ENCODE measurements around the gene RXRA.
A peak's percentile ranks its signal among the peaks of the same experiment; 100 is the strongest.

Gene RXRA

GRCh38 chr9:134436911-134437310 lies 110.7 kb downstream of the RXRA start:
- no peak for DNase-seq

- DNase-seq: no peak
Measured at GRCh38 chr9:134437403-134438194, 111.3 kb downstream of the RXRA start.

GRCh38 chr9:134438195-134438788 lies 112.0 kb downstream of the RXRA start:
- DNase-seq: no peak

- no peak for DNase-seq
Measured at GRCh38 chr9:134439368-134439784, 113.1 kb downstream of the RXRA start.

- no peak for DNase-seq
Measured at GRCh38 chr9:134440636-134441226, 114.5 kb downstream of the RXRA start.

GRCh38 chr9:134441227-134442084 lies 115.2 kb downstream of the RXRA start:
- no peak for DNase-seq

- no peak for DNase-seq
Measured at GRCh38 chr9:134442085-134442474, 115.8 kb downstream of the RXRA start.

GRCh38 chr9:134442486-134443173 lies 116.4 kb downstream of the RXRA start:
- DNase-seq: peak; percentile 25

GRCh38 chr9:134443174-134444037 lies 117.2 kb downstream of the RXRA start:
- DNase-seq: peak; percentile 93

GRCh38 chr9:134444038-134444315 lies 117.7 kb downstream of the RXRA start:
- no peak for DNase-seq

- DNase-seq: no peak
Measured at GRCh38 chr9:134445000-134445399, 118.7 kb downstream of the RXRA start.

- peak; percentile 96 for DNase-seq
Measured at GRCh38 chr9:134449180-134449916, 123.1 kb downstream of the RXRA start.

GRCh38 chr9:134451700-134452458 lies 125.6 kb downstream of the RXRA start:
- no peak for DNase-seq

- DNase-seq: no peak
Measured at GRCh38 chr9:134452728-134453127, 126.5 kb downstream of the RXRA start.

- DNase-seq: no peak
Measured at GRCh38 chr9:134453776-134454475, 127.7 kb downstream of the RXRA start.

GRCh38 chr9:134454476-134454857 lies 128.2 kb downstream of the RXRA start:
- peak; percentile 35 for DNase-seq

- DNase-seq: no peak
Measured at GRCh38 chr9:134455021-134455471, 128.8 kb downstream of the RXRA start.

- DNase-seq: peak; percentile 46
Measured at GRCh38 chr9:134455537-134455933, 129.3 kb downstream of the RXRA start.

GRCh38 chr9:134455934-134456755 lies 129.9 kb downstream of the RXRA start:
- DNase-seq: peak; percentile 87
